NCI-H510A (cell line): ENCODE measurements around the gene NEDD4L.
"Not testable (repeated sequence)": the region's sequence is repeated elsewhere in the genome, so short reads cannot be mapped to it uniquely, and the experiment has no call there.

ENCODE experiments used
- DNase-seq: peaks from one replicate; lab custom pipeline; 2025; lab: John Stamatoyannopoulos, UW

The NEDD4L gene

DNA sequence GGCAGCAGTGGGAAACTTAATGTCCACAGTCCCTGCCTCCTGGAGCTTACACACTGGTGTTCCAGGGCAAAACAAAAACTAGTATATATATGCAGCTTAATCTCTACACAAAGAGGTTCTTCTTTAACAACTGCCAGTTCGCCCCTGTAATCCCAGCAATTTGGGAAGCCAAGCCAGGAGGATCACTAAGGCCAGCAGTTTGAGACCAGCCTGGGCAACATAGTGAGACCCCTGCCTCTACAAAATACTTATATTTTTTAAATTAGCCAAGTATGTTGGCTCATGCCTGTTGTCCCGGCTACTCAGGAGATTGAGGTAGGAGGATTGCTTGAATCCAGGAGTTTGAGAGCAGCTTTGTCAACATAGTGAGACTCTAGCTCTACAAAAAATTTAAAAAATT is 17.2 kb upstream of the NEDD4L start:
- DNase-seq: no peak

- no peak for DNase-seq
Measured at GRCh38 chr18:58027341-58027740, 16.7 kb upstream of the NEDD4L start.

DNA sequence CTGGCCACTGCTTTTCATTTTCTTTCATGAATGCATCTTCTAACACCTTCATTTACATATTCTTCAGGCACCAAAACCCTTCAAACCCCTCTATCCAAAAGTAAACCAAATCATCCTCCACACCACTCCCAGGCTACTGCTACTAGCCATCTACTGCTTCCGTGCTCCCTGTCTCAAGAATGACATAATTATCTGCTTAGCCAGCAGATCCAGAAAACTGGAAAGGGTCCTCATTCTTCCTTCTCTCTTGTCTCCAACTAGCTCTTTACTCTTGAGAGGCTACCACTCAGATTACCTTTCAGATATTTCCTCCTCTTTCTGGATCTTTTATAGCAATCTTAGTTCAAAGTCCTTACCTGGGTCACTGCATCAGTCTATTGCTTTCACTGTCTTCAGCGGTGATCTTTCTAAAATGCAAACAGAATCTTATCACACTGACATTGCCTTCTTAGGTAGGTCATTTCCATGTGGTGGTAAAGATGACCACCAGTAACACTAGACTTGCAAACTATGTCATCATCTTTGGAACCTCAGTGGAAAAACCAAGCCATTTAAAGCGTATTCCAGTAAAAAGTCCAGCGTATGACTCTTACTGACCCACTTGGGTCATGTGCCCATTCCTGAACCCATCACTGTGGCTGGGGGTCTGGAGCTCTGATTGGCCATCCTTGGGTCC is 15.8 kb upstream of the NEDD4L start:
- no peak for DNase-seq

GRCh38 chr18:58032233-58032632 is 11.8 kb upstream of the NEDD4L start:
- DNase-seq: no peak

GRCh38 chr18:58033216-58033615 is 10.8 kb upstream of the NEDD4L start:
- no peak for DNase-seq

GRCh38 chr18:58034370-58034769 is 9.7 kb upstream of the NEDD4L start:
- DNase-seq: no peak

DNA sequence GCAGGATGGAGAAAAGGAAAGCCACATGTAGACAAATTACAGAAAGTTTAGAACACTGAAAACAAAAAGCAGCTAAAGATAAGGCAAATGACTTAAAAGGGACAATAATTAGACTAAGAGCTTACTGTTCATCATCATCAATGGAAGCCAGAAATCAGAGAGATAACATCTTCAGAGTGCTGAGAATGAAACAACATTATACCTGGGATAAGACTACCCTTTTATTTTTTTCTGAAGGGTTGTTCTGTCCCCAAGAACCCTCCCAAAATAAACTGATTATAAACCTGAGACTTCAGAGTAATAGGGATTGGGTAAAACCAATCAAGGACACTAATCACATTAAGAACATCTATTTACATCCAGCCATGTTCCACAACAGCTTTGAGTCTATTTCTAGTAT is 6.9 kb upstream of the NEDD4L start:
- DNase-seq: no peak

DNA sequence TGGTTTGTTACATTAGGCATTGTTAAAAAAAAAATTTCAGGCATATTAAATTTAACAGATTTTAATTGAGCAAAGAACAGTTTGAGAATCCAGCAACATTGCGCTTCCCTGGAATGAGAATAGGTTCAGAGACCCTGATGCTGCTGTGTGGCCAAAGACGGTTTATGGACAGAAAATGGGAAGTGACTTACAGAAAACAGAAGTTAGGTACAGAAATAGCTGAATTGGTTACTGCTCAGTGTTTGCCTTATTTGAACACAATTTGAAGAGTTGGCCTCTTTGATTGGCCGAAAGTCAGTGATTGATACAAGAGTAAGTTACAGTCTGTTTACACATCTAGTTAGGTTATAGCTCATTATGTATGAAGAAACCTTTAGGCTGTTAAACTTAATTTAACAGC is 6.0 kb upstream of the NEDD4L start:
- no peak for DNase-seq

- DNase-seq: no peak
Measured at GRCh38 chr18:58041633-58042032, 2.4 kb upstream of the NEDD4L start.

DNA sequence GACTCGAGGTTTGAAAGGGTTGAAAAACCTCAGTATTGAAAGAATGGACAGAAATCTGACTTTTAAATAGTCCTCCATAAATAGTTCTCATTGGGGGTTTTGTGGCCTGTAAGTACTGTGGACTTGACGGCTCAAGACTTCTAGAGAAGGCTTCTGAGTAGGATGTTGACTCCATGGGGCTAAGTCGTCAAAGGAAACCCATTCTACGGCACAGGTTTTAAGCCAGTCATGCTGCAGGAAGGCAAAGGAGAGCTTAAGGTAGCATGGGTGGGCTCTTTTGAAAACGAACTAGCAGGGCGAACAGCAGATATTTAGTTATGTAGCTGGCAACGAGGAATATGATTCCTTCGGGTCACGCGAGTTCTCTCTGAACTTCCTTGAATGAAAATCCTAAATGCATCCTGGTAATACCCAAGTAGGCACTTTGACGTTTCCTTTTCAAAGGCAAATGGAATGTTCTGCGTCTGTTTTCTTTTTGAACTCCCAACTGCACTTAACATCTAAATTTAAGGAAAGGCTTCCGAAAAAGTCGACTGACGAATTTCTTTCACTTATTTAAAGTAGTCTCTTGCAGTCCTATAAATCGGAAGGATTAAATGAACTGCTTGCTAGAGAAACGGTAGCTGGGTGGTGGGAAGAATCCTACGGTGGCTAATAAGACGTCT is 1.1 kb upstream of the NEDD4L start:
- DNase-seq: no peak

- peak; percentile 84 for DNase-seq
Measured at GRCh38 chr18:58044370-58045241, 580 bp downstream of the NEDD4L start.

DNA sequence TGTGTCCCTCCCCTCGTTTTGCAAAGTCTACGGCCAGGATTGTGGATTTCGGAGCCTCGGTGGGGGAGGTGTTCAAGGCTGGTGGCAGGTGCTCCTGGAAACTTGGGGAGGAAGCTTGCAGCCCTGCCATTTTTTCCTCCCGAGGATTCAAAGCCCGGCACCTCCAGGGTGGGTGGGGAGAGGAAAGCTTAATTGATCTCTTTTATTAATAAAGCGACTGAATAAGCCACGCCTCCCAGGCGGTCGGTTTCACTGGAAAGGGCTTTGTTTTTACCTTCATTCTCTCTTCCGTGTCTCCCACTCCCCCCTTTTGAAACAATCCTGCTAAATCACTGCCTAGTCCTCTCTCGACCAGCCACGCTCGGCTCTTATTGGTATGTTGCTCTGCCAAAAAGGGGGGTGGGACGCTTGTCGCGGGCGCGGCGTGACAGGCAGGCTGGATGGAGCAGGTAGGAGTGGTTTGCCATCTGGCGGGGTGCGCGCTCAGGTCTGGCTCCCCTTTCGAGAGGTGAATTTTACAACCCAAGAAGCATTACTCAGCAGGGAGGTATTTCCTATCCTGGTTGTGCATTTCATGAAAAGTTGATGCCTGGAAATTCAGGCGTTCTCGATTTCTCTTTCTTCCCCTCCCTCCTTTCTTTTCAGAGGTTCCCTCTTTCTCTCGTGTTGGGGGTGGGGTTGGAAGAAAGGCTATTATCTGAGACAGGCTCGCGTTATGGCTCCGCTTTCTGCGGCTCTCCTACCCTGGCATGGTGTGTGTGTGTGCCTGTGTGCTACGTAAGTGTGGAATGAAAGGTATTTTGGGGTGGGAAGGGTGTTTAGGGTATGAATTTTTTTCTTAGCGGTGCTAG is 1.4 kb downstream of the NEDD4L start:
- DNase-seq: peak; percentile 26

- no peak for DNase-seq
Measured at GRCh38 chr18:58046093-58046793, 2.2 kb downstream of the NEDD4L start.

GRCh38 chr18:58046794-58047555 is 2.9 kb downstream of the NEDD4L start:
- no peak for DNase-seq

DNA sequence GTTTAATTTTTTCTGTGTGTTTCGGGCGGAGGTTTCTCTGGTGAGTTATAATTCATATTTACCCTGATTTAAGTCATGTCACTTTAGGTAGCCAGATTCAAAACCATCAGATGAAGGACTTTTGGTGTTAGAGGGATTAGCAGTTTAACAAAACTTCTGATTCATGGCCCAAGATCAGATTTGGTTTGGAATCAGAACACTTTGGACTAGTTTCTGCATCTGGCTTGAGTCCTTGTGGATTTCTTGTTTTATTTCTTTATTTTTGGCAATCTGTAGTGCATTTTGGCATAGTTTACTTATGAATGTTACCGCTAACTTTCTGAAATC is 3.5 kb downstream of the NEDD4L start:
- DNase-seq: no peak

DNA sequence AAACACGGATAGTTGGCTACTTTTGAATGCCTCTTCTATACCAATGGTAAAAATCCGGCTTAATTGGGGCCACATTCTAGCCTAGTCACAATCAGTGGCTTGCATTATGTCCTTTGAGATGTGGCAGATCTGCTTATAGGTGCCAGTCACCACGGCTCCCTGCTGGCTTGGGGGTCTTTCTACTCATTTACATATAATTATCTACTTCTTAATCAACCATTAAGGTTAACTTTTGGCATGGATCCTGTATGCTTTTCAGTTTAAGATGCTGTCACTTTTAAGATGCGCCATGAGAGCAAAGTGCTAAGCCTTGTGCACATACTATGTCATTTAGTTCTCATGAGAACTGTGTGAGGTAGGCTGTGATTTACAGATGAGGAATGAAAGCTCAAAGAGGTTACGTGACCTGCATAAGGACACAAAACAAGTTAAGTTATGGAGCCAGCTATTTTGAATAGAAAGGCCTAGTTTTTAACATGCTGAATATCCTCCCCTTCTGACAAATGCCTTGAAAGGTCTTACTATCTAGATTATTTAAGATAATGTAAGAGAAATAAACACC is 4.1 kb downstream of the NEDD4L start:
- no peak for DNase-seq

DNA sequence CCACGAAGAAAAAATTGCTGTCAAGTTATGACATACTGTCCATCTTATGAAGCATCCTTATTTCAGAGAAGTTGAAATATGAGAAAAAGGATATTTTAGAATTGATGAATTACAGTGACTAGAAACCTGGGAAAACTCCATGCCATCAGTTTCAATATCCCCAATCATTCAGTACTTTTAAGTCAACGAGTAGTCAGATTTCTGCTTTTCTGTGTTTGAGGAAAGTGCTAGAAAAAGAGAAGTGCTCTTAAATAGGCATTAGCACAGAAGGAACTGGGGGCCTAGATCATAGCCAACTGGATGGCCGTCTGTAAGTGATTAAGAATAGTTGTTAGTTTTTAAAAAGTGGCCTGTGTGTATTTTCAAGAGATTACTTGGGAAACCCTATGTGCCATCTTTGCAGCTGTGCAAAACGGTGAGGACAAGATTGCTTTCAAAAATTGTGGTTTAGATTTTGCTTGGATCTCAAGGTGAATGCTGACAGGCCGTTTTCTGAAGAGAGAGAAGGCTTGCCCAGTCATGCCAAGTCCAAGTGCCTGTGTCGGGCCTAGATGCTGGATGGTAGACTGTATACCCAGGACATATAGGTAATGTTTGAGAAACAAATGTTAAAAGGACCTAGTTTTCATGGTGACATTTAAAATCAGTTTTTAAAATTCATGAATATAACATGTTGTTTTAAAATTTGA is 5.1 kb downstream of the NEDD4L start:
- DNase-seq: no peak

DNA sequence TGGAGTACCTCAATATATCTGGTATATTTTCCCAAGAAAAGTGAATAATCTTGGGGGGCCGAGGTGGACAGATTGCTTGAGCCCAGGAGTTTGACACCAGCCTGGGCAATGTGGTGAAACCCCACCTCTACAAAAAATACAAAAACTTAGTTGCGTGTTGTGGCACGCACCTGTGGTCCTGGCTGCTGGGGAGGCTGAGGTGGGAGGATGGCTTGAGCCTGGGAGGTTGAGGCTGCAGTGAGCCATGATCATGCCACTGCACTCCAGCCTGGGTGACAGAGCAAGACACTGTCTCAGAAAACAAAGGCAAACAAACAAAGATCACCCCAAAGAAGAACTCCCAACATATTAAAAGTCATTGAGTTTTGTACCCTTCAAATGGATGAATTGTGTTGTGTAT is 6.9 kb downstream of the NEDD4L start:
- not testable (repeated sequence) for DNase-seq

DNA sequence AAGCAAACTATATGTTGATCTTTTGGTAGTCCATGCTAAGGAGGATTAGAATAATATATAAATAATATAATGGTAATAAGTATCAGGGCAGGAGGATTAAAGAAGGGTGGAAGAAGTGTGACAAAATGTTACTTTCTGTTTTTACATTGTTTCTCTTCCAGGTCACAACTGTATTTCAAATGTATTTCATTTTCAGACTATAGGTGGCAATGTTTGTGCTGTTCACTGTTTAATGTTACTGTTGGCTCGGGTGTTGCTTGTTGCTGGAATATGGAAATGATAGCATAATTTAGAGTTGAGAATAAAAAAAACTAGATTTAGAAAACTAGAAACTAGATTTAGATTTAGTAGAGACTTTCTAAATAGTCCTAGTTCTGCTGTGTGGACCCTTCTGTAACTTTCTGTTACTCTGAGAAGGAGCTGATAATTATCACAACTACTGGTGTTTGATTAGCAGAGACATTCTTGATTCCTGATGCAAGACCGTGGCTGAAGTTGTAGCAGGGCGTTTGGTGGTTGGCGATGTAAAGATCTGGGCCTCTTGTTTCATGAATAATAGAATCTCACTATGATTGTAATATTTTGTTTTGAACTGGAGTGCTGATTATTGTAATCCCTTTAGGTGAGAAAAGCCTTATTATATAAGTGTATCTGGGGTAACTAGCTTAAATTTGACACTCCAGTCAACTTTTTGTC is 7.9 kb downstream of the NEDD4L start:
- no peak for DNase-seq
